ENCODE results near the gene MYBPH. TPM values are rescaled to one million over a fixed set of nuclear protein-coding genes. Genes with fewer than 3 reads are reported as not detected.

MYBPH gene
- polyA plus RNA-seq, 1 donor: 0.45 TPM

GRCh38 chr1:203173011-203173555 lies 2.5 kb downstream of the MYBPH start:
- no peak overlapping the region for H3K4me3 ChIP-seq (ENCODE audit: low read length)
- H3K27ac ChIP-seq (ENCODE audit: low read length): no peak overlapping the region
- H3K9me3 ChIP-seq (ENCODE audit: control insufficient read depth, low read depth, low read length): no peaks in the 10 kb centered on the region
- H3K4me1 ChIP-seq (ENCODE audit: control insufficient read depth, insufficient read depth, low read length): no peaks in the 10 kb centered on the region
- no peaks in the 10 kb centered on the region for H3K27me3 ChIP-seq (ENCODE audit: control insufficient read depth, insufficient read depth, low read length)
- DNase-seq: no peak
- no CpG with 5 or more reads among the region's 2 CpGs for WGBS (ENCODE audit: insufficient coverage, low lambda C conversion rate)
- no peaks in the 10 kb centered on the region for H3K36me3 ChIP-seq (ENCODE audit: control insufficient read depth, insufficient read depth, low read length)

GRCh38 chr1:203172184-203173010 lies 3.2 kb downstream of the MYBPH start:
- Histone ChIP-seq H3K9me3 (ENCODE audit: control insufficient read depth, low read depth, low read length) (no peaks in the 10 kb centered on the region), H3K27ac (ENCODE audit: low read length) (no peak overlapping the region), H3K4me3 (ENCODE audit: low read length) (no peak overlapping the region), H3K4me1 (ENCODE audit: control insufficient read depth, insufficient read depth, low read length) (no peaks in the 10 kb centered on the region), H3K27me3 (ENCODE audit: control insufficient read depth, insufficient read depth, low read length) (no peaks in the 10 kb centered on the region), H3K36me3 (ENCODE audit: control insufficient read depth, insufficient read depth, low read length) (no peaks in the 10 kb centered on the region)
- peak in 1 of 2 donors; percentile 49 for DNase-seq
- no CpG with 5 or more reads among the region's 8 CpGs for WGBS (ENCODE audit: insufficient coverage, low lambda C conversion rate)

GRCh38 chr1:203171341-203172183 lies 4.1 kb downstream of the MYBPH start:
- DNase-seq: no peak
- H3K36me3 ChIP-seq (ENCODE audit: control insufficient read depth, insufficient read depth, low read length): no peaks in the 10 kb centered on the region
- no CpG with 5 or more reads among the region's 22 CpGs for WGBS (ENCODE audit: insufficient coverage, low lambda C conversion rate)
- H3K4me1 ChIP-seq (ENCODE audit: control insufficient read depth, insufficient read depth, low read length): peaks cover 8% of the 10 kb centered on the region
- no peaks in the 10 kb centered on the region for H3K27me3 ChIP-seq (ENCODE audit: control insufficient read depth, insufficient read depth, low read length)
- no peaks in the 10 kb centered on the region for H3K9me3 ChIP-seq (ENCODE audit: control insufficient read depth, low read depth, low read length)
- H3K4me3 ChIP-seq (ENCODE audit: low read length): no peak overlapping the region
- H3K27ac ChIP-seq (ENCODE audit: low read length): no peak overlapping the region

GRCh38 chr1:203170625-203171330 lies 4.8 kb downstream of the MYBPH start:
- no peak overlapping the region for H3K27ac ChIP-seq (ENCODE audit: low read length)
- WGBS (ENCODE audit: insufficient coverage, low lambda C conversion rate): no CpG with 5 or more reads among the region's 8 CpGs
- DNase-seq: no peak
- no peaks in the 10 kb centered on the region for H3K36me3 ChIP-seq (ENCODE audit: control insufficient read depth, insufficient read depth, low read length)
- H3K4me3 ChIP-seq (ENCODE audit: low read length): no peak overlapping the region
- no peaks in the 10 kb centered on the region for H3K27me3 ChIP-seq (ENCODE audit: control insufficient read depth, insufficient read depth, low read length)
- no peaks in the 10 kb centered on the region for H3K9me3 ChIP-seq (ENCODE audit: control insufficient read depth, low read depth, low read length)
- H3K4me1 ChIP-seq (ENCODE audit: control insufficient read depth, insufficient read depth, low read length): peaks cover 9% of the 10 kb centered on the region

- Histone ChIP-seq H3K4me1 (ENCODE audit: control insufficient read depth, insufficient read depth, low read length) (peaks cover 9% of the 10 kb centered on the region), H3K9me3 (ENCODE audit: control insufficient read depth, low read depth, low read length) (no peaks in the 10 kb centered on the region), H3K27me3 (ENCODE audit: control insufficient read depth, insufficient read depth, low read length) (no peaks in the 10 kb centered on the region), H3K36me3 (ENCODE audit: control insufficient read depth, insufficient read depth, low read length) (no peaks in the 10 kb centered on the region), H3K4me3 (ENCODE audit: low read length) (no peak overlapping the region), H3K27ac (ENCODE audit: low read length) (no peak overlapping the region)
- no CpG with 5 or more reads among the region's 21 CpGs for WGBS (ENCODE audit: insufficient coverage, low lambda C conversion rate)
- DNase-seq: no peak
Observed at GRCh38 chr1:203169770-203170520, 5.7 kb downstream of the MYBPH start.

- Histone ChIP-seq H3K27ac (ENCODE audit: low read length) (no peak overlapping the region), H3K4me1 (ENCODE audit: control insufficient read depth, insufficient read depth, low read length) (peaks cover 9% of the 10 kb centered on the region), H3K36me3 (ENCODE audit: control insufficient read depth, insufficient read depth, low read length) (no peaks in the 10 kb centered on the region), H3K9me3 (ENCODE audit: control insufficient read depth, low read depth, low read length) (no peaks in the 10 kb centered on the region), H3K4me3 (ENCODE audit: low read length) (no peak overlapping the region), H3K27me3 (ENCODE audit: control insufficient read depth, insufficient read depth, low read length) (no peaks in the 10 kb centered on the region)
- no peak for DNase-seq
- no CpG with 5 or more reads among the region's 9 CpGs for WGBS (ENCODE audit: insufficient coverage, low lambda C conversion rate)
Observed at GRCh38 chr1:203168991-203169390, 6.6 kb downstream of the MYBPH start.

- peaks cover 9% of the 10 kb centered on the region for H3K4me1 ChIP-seq (ENCODE audit: control insufficient read depth, insufficient read depth, low read length)
- no peak for DNase-seq
- no peaks in the 10 kb centered on the region for H3K36me3 ChIP-seq (ENCODE audit: control insufficient read depth, insufficient read depth, low read length)
- H3K9me3 ChIP-seq (ENCODE audit: control insufficient read depth, low read depth, low read length): no peaks in the 10 kb centered on the region
- no peak overlapping the region for H3K4me3 ChIP-seq (ENCODE audit: low read length)
- no CpG with 5 or more reads among the region's 12 CpGs for WGBS (ENCODE audit: insufficient coverage, low lambda C conversion rate)
- no peak overlapping the region for H3K27ac ChIP-seq (ENCODE audit: low read length)
- no peaks in the 10 kb centered on the region for H3K27me3 ChIP-seq (ENCODE audit: control insufficient read depth, insufficient read depth, low read length)
Observed at GRCh38 chr1:203168256-203168786, 7.3 kb downstream of the MYBPH start.

GRCh38 chr1:203167913-203168200 lies 7.8 kb downstream of the MYBPH start:
- Histone ChIP-seq H3K9me3 (ENCODE audit: control insufficient read depth, low read depth, low read length) (no peaks in the 10 kb centered on the region), H3K4me3 (ENCODE audit: low read length) (no peak overlapping the region), H3K27ac (ENCODE audit: low read length) (no peak overlapping the region), H3K36me3 (ENCODE audit: control insufficient read depth, insufficient read depth, low read length) (no peaks in the 10 kb centered on the region), H3K4me1 (ENCODE audit: control insufficient read depth, insufficient read depth, low read length) (peaks cover 9% of the 10 kb centered on the region), H3K27me3 (ENCODE audit: control insufficient read depth, insufficient read depth, low read length) (no peaks in the 10 kb centered on the region)
- no peak for DNase-seq
- no CpG with 5 or more reads among the region's 5 CpGs for WGBS (ENCODE audit: insufficient coverage, low lambda C conversion rate)

- Histone ChIP-seq H3K27me3 (ENCODE audit: control insufficient read depth, insufficient read depth, low read length) (no peaks in the 10 kb centered on the region), H3K36me3 (ENCODE audit: control insufficient read depth, insufficient read depth, low read length) (no peaks in the 10 kb centered on the region), H3K27ac (ENCODE audit: low read length) (no peak overlapping the region), H3K9me3 (ENCODE audit: control insufficient read depth, low read depth, low read length) (no peaks in the 10 kb centered on the region), H3K4me1 (ENCODE audit: control insufficient read depth, insufficient read depth, low read length) (peaks cover 9% of the 10 kb centered on the region), H3K4me3 (ENCODE audit: low read length) (no peak overlapping the region)
- DNase-seq: peak; percentile 12 to 58
- no CpG with 5 or more reads among the region's 23 CpGs for WGBS (ENCODE audit: insufficient coverage, low lambda C conversion rate)
Observed at GRCh38 chr1:203167026-203167912, 8.4 kb downstream of the MYBPH start.

Data from large intestine (tissue), 3 donors.